ENCODE results near the gene POMGNT2.

POMGNT2 gene

GRCh38 chr3:43105596-43106292 is at the start of gene POMGNT2:
Gene POMGNT2, minus strand, starts transcription at chr3:43106079. Its CDS starts 24,648 bp downstream, at chr3:43081431.
- peak; percentile 79 for DNase-seq (ENCODE audit: low read depth)

GRCh38 chr3:43154980-43155379 is 49.1 kb upstream of the POMGNT2 start:
- DNase-seq (ENCODE audit: low read depth) = no peak

- no peak for DNase-seq (ENCODE audit: low read depth)
Measured at GRCh38 chr3:43153216-43154083, 47.6 kb upstream of the POMGNT2 start.

- DNase-seq (ENCODE audit: low read depth) = no peak
Measured at GRCh38 chr3:43152649-43153048, 46.8 kb upstream of the POMGNT2 start.

- no peak for DNase-seq (ENCODE audit: low read depth)
Measured at GRCh38 chr3:43148033-43148432, 42.2 kb upstream of the POMGNT2 start.

GRCh38 chr3:43146599-43146998 is 40.7 kb upstream of the POMGNT2 start:
- no peak for DNase-seq (ENCODE audit: low read depth)

GRCh38 chr3:43144761-43145490 is 39.0 kb upstream of the POMGNT2 start:
- DNase-seq (ENCODE audit: low read depth) = no peak

- no peak for DNase-seq (ENCODE audit: low read depth)
Measured at GRCh38 chr3:43142472-43142871, 36.6 kb upstream of the POMGNT2 start.

GRCh38 chr3:43138488-43139231 is 32.8 kb upstream of the POMGNT2 start:
- DNase-seq (ENCODE audit: low read depth) = no peak

GRCh38 chr3:43132870-43133636 is 27.2 kb upstream of the POMGNT2 start:
- DNase-seq (ENCODE audit: low read depth) = no peak

GRCh38 chr3:43132193-43132592 is 26.3 kb upstream of the POMGNT2 start:
- no peak for DNase-seq (ENCODE audit: low read depth)

- DNase-seq (ENCODE audit: low read depth) = no peak
Measured at GRCh38 chr3:43128464-43128863, 22.6 kb upstream of the POMGNT2 start.

- no peak for DNase-seq (ENCODE audit: low read depth)
Measured at GRCh38 chr3:43126536-43126935, 20.7 kb upstream of the POMGNT2 start.

GRCh38 chr3:43123895-43124294 is 18.0 kb upstream of the POMGNT2 start:
- no peak for DNase-seq (ENCODE audit: low read depth)

GRCh38 chr3:43120937-43121336 is 15.1 kb upstream of the POMGNT2 start:
- no peak for DNase-seq (ENCODE audit: low read depth)

GRCh38 chr3:43117257-43117656 is 11.4 kb upstream of the POMGNT2 start:
- no peak for DNase-seq (ENCODE audit: low read depth)

GRCh38 chr3:43113671-43114070 is 7.8 kb upstream of the POMGNT2 start:
- no peak for DNase-seq (ENCODE audit: low read depth)

- DNase-seq (ENCODE audit: low read depth) = no peak
Measured at GRCh38 chr3:43106293-43106628, 382 bp upstream of the POMGNT2 start.

GRCh38 chr3:43104660-43105595 is 951 bp downstream of the POMGNT2 start:
- DNase-seq (ENCODE audit: low read depth) = peak; percentile 1

GRCh38 chr3:43104039-43104438 is 1.8 kb downstream of the POMGNT2 start:
- DNase-seq (ENCODE audit: low read depth) = no peak
